KMS-11 (cell line): ENCODE results near the gene DNAAF3.

Source experiments
- H2AFZ ChIP-seq: fragments of 200-600 bp; sonication (generic); 2 replicates; pipeline ENCODE4 v1.6.1; 2016; ENCODE audit warnings: antibody characterized with exemption, mixed run types, low read depth
- H3K27ac ChIP-seq: fragments of 200-600 bp; sonication (generic); 2 replicates; pipeline ENCODE4 v1.6.1; 2016; ENCODE audit warnings: mild to moderate bottlenecking, mixed run types
- H3K27me3 ChIP-seq: fragments of 200-600 bp; sonication (generic); 2 replicates; pipeline ENCODE4 v1.6.1; 2017; ENCODE audit warnings: mild to moderate bottlenecking, low read depth, mixed run types, moderate library complexity; ENCODE audit not compliant: insufficient read depth
- H3K36me3 ChIP-seq: fragments of 200-600 bp; sonication (generic); 2 replicates; pipeline ENCODE4 v1.6.1; 2017; ENCODE audit warnings: mild to moderate bottlenecking, mixed run types; ENCODE audit not compliant: insufficient read depth
- H3K4me1 ChIP-seq: fragments of 200-600 bp; sonication (generic); 2 replicates; pipeline ENCODE4 v1.6.1; 2016; ENCODE audit warnings: mild to moderate bottlenecking, low read depth, mixed run types; ENCODE audit not compliant: poor library complexity, severe bottlenecking
- H3K4me2 ChIP-seq: fragments of 200-600 bp; sonication (generic); 2 replicates; pipeline ENCODE4 v1.7.0; 2016; ENCODE audit warnings: mild to moderate bottlenecking, mixed run types
- H3K4me3 ChIP-seq: fragments of 200-600 bp; sonication (generic); IDR thresholded peaks from 2 replicates; pipeline ENCODE4 v1.6.1; 2017; ENCODE audit warnings: low read depth, low read length, mixed read lengths; ENCODE audit not compliant: insufficient read depth
- H3K79me2 ChIP-seq: fragments of 200-600 bp; sonication (generic); 2 replicates; pipeline ENCODE4 v1.6.1; 2016; ENCODE audit warnings: low read depth, mixed run types; ENCODE audit not compliant: insufficient read depth
- H3K9ac ChIP-seq: fragments of 200-600 bp; sonication (generic); 2 replicates; pipeline ENCODE4 v1.6.1; 2016; ENCODE audit warnings: mild to moderate bottlenecking, mixed run types
- H4K20me1 ChIP-seq: fragments of 200-600 bp; sonication (generic); 2 replicates; pipeline ENCODE4 v1.6.1; 2016; ENCODE audit warnings: mild to moderate bottlenecking, mixed run types; ENCODE audit not compliant: insufficient read depth
- TF ChIP-seq, protein P1 (sequence below): fragments of 200-600 bp; sonication (generic); conservative IDR thresholded peaks from 2 replicates; pipeline ENCODE4 v1.6.1; 2017; ENCODE audit warnings: low read depth, mild to moderate bottlenecking, antibody characterized with exemption, low read length, moderate library complexity, mixed read lengths

Gene DNAAF3

DNA sequence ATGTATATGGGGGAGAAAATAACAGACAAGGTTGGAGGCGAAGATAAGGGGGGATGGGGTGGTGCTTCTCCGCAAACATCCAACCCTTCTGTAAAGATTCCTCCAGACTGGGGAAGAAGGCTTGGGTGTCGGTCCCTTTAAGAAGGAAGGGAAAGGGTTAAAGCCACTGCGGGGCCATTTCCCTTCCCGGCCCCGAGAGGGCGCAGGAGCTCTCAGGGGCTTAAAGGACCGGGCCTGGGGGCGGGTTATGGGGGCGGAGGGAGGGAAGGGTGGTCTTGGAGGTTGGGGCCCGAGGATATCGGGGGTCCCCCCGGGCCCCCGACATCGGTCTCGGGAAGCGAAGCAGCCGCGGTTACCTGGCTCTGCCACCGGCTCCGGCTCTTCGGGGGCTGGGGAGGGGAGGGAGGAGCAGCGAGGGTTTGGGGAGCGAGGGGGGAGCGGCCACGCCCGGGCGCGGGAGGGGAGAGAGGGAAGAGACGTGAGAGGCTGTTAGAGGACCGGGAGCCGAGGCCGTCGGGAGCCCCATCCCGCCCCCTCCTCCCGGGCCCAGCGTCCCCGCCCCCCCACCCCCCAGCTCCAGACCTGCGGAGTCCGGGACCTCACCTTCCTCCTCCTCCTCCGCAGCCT, 20.2 kb downstream of the DNAAF3 start:
- no peak overlapping the region for H2AFZ ChIP-seq
- H4K20me1 ChIP-seq, result no peaks in the 10 kb centered on the region
- H3K4me3 ChIP-seq, result no peak overlapping the region
- peaks cover 79% of the 10 kb centered on the region for H3K27me3 ChIP-seq
- no peak overlapping the region for H3K4me2 ChIP-seq
- H3K9ac ChIP-seq, result no peak overlapping the region
- no peaks in the 10 kb centered on the region for H3K36me3 ChIP-seq
- TF ChIP-seq, protein P1, sequence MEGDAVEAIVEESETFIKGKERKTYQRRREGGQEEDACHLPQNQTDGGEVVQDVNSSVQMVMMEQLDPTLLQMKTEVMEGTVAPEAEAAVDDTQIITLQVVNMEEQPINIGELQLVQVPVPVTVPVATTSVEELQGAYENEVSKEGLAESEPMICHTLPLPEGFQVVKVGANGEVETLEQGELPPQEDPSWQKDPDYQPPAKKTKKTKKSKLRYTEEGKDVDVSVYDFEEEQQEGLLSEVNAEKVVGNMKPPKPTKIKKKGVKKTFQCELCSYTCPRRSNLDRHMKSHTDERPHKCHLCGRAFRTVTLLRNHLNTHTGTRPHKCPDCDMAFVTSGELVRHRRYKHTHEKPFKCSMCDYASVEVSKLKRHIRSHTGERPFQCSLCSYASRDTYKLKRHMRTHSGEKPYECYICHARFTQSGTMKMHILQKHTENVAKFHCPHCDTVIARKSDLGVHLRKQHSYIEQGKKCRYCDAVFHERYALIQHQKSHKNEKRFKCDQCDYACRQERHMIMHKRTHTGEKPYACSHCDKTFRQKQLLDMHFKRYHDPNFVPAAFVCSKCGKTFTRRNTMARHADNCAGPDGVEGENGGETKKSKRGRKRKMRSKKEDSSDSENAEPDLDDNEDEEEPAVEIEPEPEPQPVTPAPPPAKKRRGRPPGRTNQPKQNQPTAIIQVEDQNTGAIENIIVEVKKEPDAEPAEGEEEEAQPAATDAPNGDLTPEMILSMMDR, result peak; percentile 40; the same call in 1 of the 2 replicates
- H3K27ac ChIP-seq, result no peak overlapping the region
- no peaks in the 10 kb centered on the region for H3K79me2 ChIP-seq
- H3K4me1 ChIP-seq, result peaks cover 4% of the 10 kb centered on the region

DNA sequence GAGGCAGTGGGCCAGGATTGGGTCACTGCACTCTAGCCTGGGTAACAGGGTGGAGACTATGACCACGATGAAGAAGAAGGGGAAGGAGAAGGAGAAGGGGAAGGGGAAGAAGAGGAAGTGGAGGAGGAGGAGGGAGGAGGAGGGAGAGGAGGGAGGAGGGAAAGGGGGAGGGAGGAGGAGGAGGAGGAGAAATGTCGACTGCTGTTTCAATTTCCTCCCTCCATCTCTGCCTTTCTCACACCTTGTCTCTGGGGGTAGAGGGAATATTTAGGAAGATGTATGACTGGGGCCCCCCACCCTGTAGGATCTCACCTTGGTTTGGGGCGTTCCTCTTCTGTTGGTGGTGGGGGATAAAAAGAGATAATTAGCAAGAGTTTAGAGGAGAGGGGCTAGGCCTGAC, 21.2 kb downstream of the DNAAF3 start:
- Histone ChIP-seq H4K20me1 (no peaks in the 10 kb centered on the region), H3K4me2 (no peak overlapping the region), H3K79me2 (no peaks in the 10 kb centered on the region), H3K4me3 (no peak overlapping the region), H3K36me3 (no peaks in the 10 kb centered on the region), H2AFZ (no peak overlapping the region), H3K4me1 (peaks cover 4% of the 10 kb centered on the region), H3K27ac (no peak overlapping the region), H3K27me3 (peaks cover 82% of the 10 kb centered on the region), H3K9ac (no peak overlapping the region)
- TF ChIP-seq, protein P1, result no peak

GRCh38 chr19:55141696-55142095, 24.7 kb downstream of the DNAAF3 start:
- no peak overlapping the region for H3K4me2 ChIP-seq
- TF ChIP-seq, protein P1, result no peak
- H3K27me3 ChIP-seq, result peaks cover 83% of the 10 kb centered on the region
- H3K36me3 ChIP-seq, result no peaks in the 10 kb centered on the region
- peaks cover 4% of the 10 kb centered on the region for H3K4me1 ChIP-seq
- H2AFZ ChIP-seq, result no peak overlapping the region
- H4K20me1 ChIP-seq, result no peaks in the 10 kb centered on the region
- H3K9ac ChIP-seq, result no peak overlapping the region
- H3K79me2 ChIP-seq, result no peaks in the 10 kb centered on the region
- H3K27ac ChIP-seq, result no peak overlapping the region
- H3K4me3 ChIP-seq, result no peak overlapping the region

GRCh38 chr19:55137915-55138314, 28.5 kb downstream of the DNAAF3 start:
- Histone ChIP-seq H3K79me2 (no peaks in the 10 kb centered on the region), H3K9ac (no peak overlapping the region), H4K20me1 (no peaks in the 10 kb centered on the region), H2AFZ (no peak overlapping the region), H3K4me2 (no peak overlapping the region), H3K27ac (no peak overlapping the region), H3K4me3 (no peak overlapping the region), H3K36me3 (no peaks in the 10 kb centered on the region), H3K4me1 (peaks cover 4% of the 10 kb centered on the region), H3K27me3 (peaks cover 87% of the 10 kb centered on the region)
- TF ChIP-seq, protein P1, result no peak
